Gastroesophageal sphincter (tissue), 3 donors: ENCODE measurements around the gene MATN4.

ENCODE experiments used
- EP300 ChIP-seq: sonication (generic); formaldehyde crosslinking; IDR thresholded peaks from one replicate; pipeline ENCODE4 v1.6.1; 2017; ENCODE audit warnings: antibody characterized with exemption, mild to moderate bottlenecking
- POLR2A ChIP-seq, 2 donors: fragments of 450-650 bp; IDR thresholded peaks; one replicate each; pipeline ENCODE4 v1.6.1; 2017; ENCODE audit warnings: antibody characterized with exemption in 2 of 2, mild to moderate bottlenecking in 2 of 2, moderate library complexity in 1 of 2
- POLR2AphosphoS5 ChIP-seq: sonication (generic); formaldehyde crosslinking; IDR thresholded peaks from one replicate; pipeline ENCODE4 v1.6.1; 2017; ENCODE audit warnings: antibody characterized with exemption
- TF ChIP-seq, protein P1 (sequence below), 4 experiments: fragments of 200-600 bp in 2 of 4; fragments of 450-650 bp in 2 of 4; sonication (generic) in 1 of 4; IDR thresholded peaks; one replicate each; pipeline ENCODE4 v1.5.1; 2017 to 2019; ENCODE audit warnings: antibody characterized with exemption in 4 of 4, mild to moderate bottlenecking in 2 of 4, moderate library complexity in 2 of 4

DNA sequence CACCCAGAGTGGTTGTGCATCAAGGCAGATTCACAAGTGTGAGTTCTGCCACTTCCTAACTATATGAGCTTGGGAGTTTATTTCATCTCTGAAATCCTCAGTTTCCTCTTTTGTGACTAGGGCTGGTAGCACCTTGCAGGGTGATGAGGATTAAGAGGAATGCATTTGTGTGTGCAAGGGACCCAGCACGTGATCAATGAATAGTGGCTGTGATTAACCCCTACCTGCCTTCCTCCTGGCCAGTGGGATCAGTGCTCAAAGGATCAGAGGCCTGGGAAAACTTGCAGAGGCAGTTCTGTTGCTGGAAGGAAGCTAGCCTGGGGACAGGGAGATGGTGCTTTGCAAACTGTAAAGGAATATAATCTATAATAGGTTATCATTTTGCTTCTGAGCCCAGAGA, 32.9 kb upstream of the MATN4 start:
- TF ChIP-seq EP300 (no peak), POLR2A (IDR thresholded peaks at IDR 0.05) (no peak), POLR2AphosphoS5 (no peak)
- TF ChIP-seq, protein P1, sequence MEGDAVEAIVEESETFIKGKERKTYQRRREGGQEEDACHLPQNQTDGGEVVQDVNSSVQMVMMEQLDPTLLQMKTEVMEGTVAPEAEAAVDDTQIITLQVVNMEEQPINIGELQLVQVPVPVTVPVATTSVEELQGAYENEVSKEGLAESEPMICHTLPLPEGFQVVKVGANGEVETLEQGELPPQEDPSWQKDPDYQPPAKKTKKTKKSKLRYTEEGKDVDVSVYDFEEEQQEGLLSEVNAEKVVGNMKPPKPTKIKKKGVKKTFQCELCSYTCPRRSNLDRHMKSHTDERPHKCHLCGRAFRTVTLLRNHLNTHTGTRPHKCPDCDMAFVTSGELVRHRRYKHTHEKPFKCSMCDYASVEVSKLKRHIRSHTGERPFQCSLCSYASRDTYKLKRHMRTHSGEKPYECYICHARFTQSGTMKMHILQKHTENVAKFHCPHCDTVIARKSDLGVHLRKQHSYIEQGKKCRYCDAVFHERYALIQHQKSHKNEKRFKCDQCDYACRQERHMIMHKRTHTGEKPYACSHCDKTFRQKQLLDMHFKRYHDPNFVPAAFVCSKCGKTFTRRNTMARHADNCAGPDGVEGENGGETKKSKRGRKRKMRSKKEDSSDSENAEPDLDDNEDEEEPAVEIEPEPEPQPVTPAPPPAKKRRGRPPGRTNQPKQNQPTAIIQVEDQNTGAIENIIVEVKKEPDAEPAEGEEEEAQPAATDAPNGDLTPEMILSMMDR (IDR thresholded peaks at IDR 0.05) = no peak
